ENCODE results near the gene CADM1. TPM values are rescaled to one million over a fixed set of nuclear protein-coding genes. Genes with fewer than 3 reads are reported as not detected.

Gene CADM1
- total RNA-seq, 1 donor from 2014 or later: 58.0 TPM

- DNase-seq (ENCODE audit: low spot score): no peak
These were observed 224.1 kb downstream of the CADM1 start for GRCh38 chr11:115279813-115280761.

- DNase-seq (ENCODE audit: low spot score): no peak
These were observed 227.4 kb downstream of the CADM1 start for GRCh38 chr11:115276799-115277198.

GRCh38 chr11:115276191-115276590, 228.0 kb downstream of the CADM1 start:
- DNase-seq (ENCODE audit: low spot score): no peak

- DNase-seq (ENCODE audit: low spot score): no peak
These were observed 229.2 kb downstream of the CADM1 start for GRCh38 chr11:115275045-115275444.

- DNase-seq (ENCODE audit: low spot score): no peak
These were observed 231.3 kb downstream of the CADM1 start for GRCh38 chr11:115272925-115273324.

- no peak for DNase-seq (ENCODE audit: low spot score)
These were observed 232.6 kb downstream of the CADM1 start for GRCh38 chr11:115271643-115272042.

- DNase-seq (ENCODE audit: low spot score): no peak
These were observed 234.8 kb downstream of the CADM1 start for GRCh38 chr11:115269191-115269950.

GRCh38 chr11:115267871-115268270, 236.3 kb downstream of the CADM1 start:
- no peak for DNase-seq (ENCODE audit: low spot score)

GRCh38 chr11:115267238-115267781, 236.9 kb downstream of the CADM1 start:
- no peak for DNase-seq (ENCODE audit: low spot score)

GRCh38 chr11:115266066-115266639, 238.1 kb downstream of the CADM1 start:
- DNase-seq (ENCODE audit: low spot score): no peak

GRCh38 chr11:115263799-115264656, 240.2 kb downstream of the CADM1 start:
- DNase-seq (ENCODE audit: low spot score): no peak

GRCh38 chr11:115258216-115258615, 246.0 kb downstream of the CADM1 start:
- DNase-seq (ENCODE audit: low spot score): no peak

GRCh38 chr11:115257678-115258077, 246.5 kb downstream of the CADM1 start:
- no peak for DNase-seq (ENCODE audit: low spot score)

- no peak for DNase-seq (ENCODE audit: low spot score)
These were observed 246.9 kb downstream of the CADM1 start for GRCh38 chr11:115257270-115257669.

- DNase-seq (ENCODE audit: low spot score): no peak
These were observed 247.6 kb downstream of the CADM1 start for GRCh38 chr11:115256397-115257197.

GRCh38 chr11:115255006-115255762, 249.0 kb downstream of the CADM1 start:
- DNase-seq (ENCODE audit: low spot score): no peak

- no peak for DNase-seq (ENCODE audit: low spot score)
These were observed 253.1 kb downstream of the CADM1 start for GRCh38 chr11:115251126-115251525.

- DNase-seq (ENCODE audit: low spot score): no peak
These were observed 255.1 kb downstream of the CADM1 start for GRCh38 chr11:115249061-115249578.

- DNase-seq (ENCODE audit: low spot score): no peak
These were observed 256.3 kb downstream of the CADM1 start for GRCh38 chr11:115247953-115248352.

Measured in ureter (tissue), 1 donor.